Suprapubic skin (tissue), 4 donors: ENCODE results near the gene SLC25A39. TPM values are rescaled to one million over a fixed set of nuclear protein-coding genes. Genes with fewer than 3 reads are reported as not detected.

Source experiments
- DNase-seq, 2 donors: peaks; one replicate each; pipeline ENCODE4 v3.0.0-alpha.2; 2019; ENCODE audit warnings: low spot score in 2 of 2
- H3K27ac ChIP-seq: fragments of 200-600 bp; sonication (generic); one replicate; pipeline ENCODE4 v1.5.1; 2019
- H3K27me3 ChIP-seq: fragments of 200-600 bp; sonication (generic); one replicate; pipeline ENCODE4 v1.5.1; 2019
- H3K36me3 ChIP-seq: fragments of 200-600 bp; sonication (generic); one replicate; pipeline ENCODE4 v1.5.1; 2019
- H3K4me1 ChIP-seq: fragments of 200-600 bp; sonication (generic); one replicate; pipeline ENCODE4 v1.5.1; 2019
- H3K4me3 ChIP-seq: fragments of 200-600 bp; sonication (generic); one replicate; pipeline ENCODE4 v1.5.1; 2019; ENCODE audit warnings: mild to moderate bottlenecking
- H3K9me3 ChIP-seq: fragments of 200-600 bp; sonication (generic); one replicate; pipeline ENCODE4 v1.5.1; 2019
- EP300 ChIP-seq: sonication (generic); formaldehyde crosslinking; IDR thresholded peaks from one replicate; pipeline ENCODE4 v1.6.1; 2017; ENCODE audit warnings: antibody characterized with exemption
- POLR2A ChIP-seq, 2 donors: fragments of 450-650 bp; IDR thresholded peaks; one replicate each; pipeline ENCODE4 v1.6.1; 2017; ENCODE audit warnings: antibody characterized with exemption in 2 of 2, mild to moderate bottlenecking in 2 of 2, moderate library complexity in 2 of 2
- POLR2AphosphoS5 ChIP-seq, 3 donors: sonication (generic); formaldehyde crosslinking; IDR thresholded peaks; one replicate each; pipeline ENCODE4 v1.6.1; 2017; ENCODE audit warnings: antibody characterized with exemption in 3 of 3
- WGBS: methylation state at CpG from one replicate; pipeline ENCODE4 v1.1.5; 2018; 5-methylcytosine and 5-hydroxymethylcytosine counted together
- total RNA-seq, 4 donors: library from RNA; depleted of rRNA; stranded (reverse); fragments of >200 nt; gene quantifications; one replicate each; pipeline ENCODE4 v1.1.0, GENCODE V29; 2016
- TF ChIP-seq, protein P1 (sequence below), 2 donors: fragments of 200-600 bp in 1 of 2; fragments of 450-650 bp in 1 of 2; sonication (generic) in 1 of 2; IDR thresholded peaks; one replicate each; pipeline ENCODE4 v1.5.1; 2016 to 2019; ENCODE audit warnings: antibody characterized with exemption in 2 of 2, mild to moderate bottlenecking in 1 of 2, moderate library complexity in 1 of 2

SLC25A39 gene
- total RNA-seq, 4 donors from 2014 or later, result 94.9 to 132 (median 111) TPM

GRCh38 chr17:44293509-44294226 lies 31.0 kb downstream of the SLC25A39 start:
- no peak overlapping the region for H3K27ac ChIP-seq
- H3K4me1 ChIP-seq, result no peaks in the 10 kb centered on the region
- H3K9me3 ChIP-seq, result no peaks in the 10 kb centered on the region
- H3K4me3 ChIP-seq, result no peak overlapping the region
- WGBS, result 91% methylated on average over 9 of the region's 9 CpGs
- TF ChIP-seq, protein P1, sequence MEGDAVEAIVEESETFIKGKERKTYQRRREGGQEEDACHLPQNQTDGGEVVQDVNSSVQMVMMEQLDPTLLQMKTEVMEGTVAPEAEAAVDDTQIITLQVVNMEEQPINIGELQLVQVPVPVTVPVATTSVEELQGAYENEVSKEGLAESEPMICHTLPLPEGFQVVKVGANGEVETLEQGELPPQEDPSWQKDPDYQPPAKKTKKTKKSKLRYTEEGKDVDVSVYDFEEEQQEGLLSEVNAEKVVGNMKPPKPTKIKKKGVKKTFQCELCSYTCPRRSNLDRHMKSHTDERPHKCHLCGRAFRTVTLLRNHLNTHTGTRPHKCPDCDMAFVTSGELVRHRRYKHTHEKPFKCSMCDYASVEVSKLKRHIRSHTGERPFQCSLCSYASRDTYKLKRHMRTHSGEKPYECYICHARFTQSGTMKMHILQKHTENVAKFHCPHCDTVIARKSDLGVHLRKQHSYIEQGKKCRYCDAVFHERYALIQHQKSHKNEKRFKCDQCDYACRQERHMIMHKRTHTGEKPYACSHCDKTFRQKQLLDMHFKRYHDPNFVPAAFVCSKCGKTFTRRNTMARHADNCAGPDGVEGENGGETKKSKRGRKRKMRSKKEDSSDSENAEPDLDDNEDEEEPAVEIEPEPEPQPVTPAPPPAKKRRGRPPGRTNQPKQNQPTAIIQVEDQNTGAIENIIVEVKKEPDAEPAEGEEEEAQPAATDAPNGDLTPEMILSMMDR (IDR thresholded peaks at IDR 0.05), result no peak
- TF ChIP-seq POLR2AphosphoS5 (IDR thresholded peaks at IDR 0.05) (no peak), EP300 (no peak), POLR2A (IDR thresholded peaks at IDR 0.05) (no peak)
- no peaks in the 10 kb centered on the region for H3K27me3 ChIP-seq
- DNase-seq, result no peak
- no peaks in the 10 kb centered on the region for H3K36me3 ChIP-seq

GRCh38 chr17:44287651-44288050 lies 37.0 kb downstream of the SLC25A39 start:
- Histone ChIP-seq H3K4me3 (no peak overlapping the region), H3K27ac (no peak overlapping the region), H3K27me3 (no peaks in the 10 kb centered on the region), H3K9me3 (no peaks in the 10 kb centered on the region), H3K4me1 (no peaks in the 10 kb centered on the region), H3K36me3 (no peaks in the 10 kb centered on the region)
- WGBS, result 75% methylated on average over 8 of the region's 8 CpGs
- TF ChIP-seq POLR2AphosphoS5 (IDR thresholded peaks at IDR 0.05) (no peak), POLR2A (IDR thresholded peaks at IDR 0.05) (no peak)
- TF ChIP-seq, protein P1 (IDR thresholded peaks at IDR 0.05), result no peak
- no peak for DNase-seq

- TF ChIP-seq, protein P1 (IDR thresholded peaks at IDR 0.05), result no peak
- TF ChIP-seq POLR2AphosphoS5 (IDR thresholded peaks at IDR 0.05) (no peak), POLR2A (IDR thresholded peaks at IDR 0.05) (no peak), EP300 (no peak)
- Histone ChIP-seq H3K4me3 (no peak overlapping the region), H3K9me3 (no peaks in the 10 kb centered on the region), H3K27ac (no peak overlapping the region), H3K36me3 (no peaks in the 10 kb centered on the region), H3K27me3 (no peaks in the 10 kb centered on the region), H3K4me1 (peaks cover 11% of the 10 kb centered on the region)
- 81% methylated on average over 4 of the region's 4 CpGs for WGBS
- DNase-seq, result no peak
These were observed 40.6 kb downstream of the SLC25A39 start for GRCh38 chr17:44284024-44284400.

- no peaks in the 10 kb centered on the region for H3K9me3 ChIP-seq
- H3K27ac ChIP-seq, result no peak overlapping the region
- no peaks in the 10 kb centered on the region for H3K36me3 ChIP-seq
- DNase-seq, result no peak
- WGBS, result 95% methylated on average over 6 of the region's 8 CpGs
- H3K4me3 ChIP-seq, result no peak overlapping the region
- H3K27me3 ChIP-seq, result no peaks in the 10 kb centered on the region
- TF ChIP-seq, protein P1 (IDR thresholded peaks at IDR 0.05), result no peak
- TF ChIP-seq POLR2AphosphoS5 (IDR thresholded peaks at IDR 0.05) (no peak), EP300 (no peak), POLR2A (IDR thresholded peaks at IDR 0.05) (no peak)
- peaks cover 11% of the 10 kb centered on the region for H3K4me1 ChIP-seq
These were observed 41.1 kb downstream of the SLC25A39 start for GRCh38 chr17:44283344-44284023.

DNA sequence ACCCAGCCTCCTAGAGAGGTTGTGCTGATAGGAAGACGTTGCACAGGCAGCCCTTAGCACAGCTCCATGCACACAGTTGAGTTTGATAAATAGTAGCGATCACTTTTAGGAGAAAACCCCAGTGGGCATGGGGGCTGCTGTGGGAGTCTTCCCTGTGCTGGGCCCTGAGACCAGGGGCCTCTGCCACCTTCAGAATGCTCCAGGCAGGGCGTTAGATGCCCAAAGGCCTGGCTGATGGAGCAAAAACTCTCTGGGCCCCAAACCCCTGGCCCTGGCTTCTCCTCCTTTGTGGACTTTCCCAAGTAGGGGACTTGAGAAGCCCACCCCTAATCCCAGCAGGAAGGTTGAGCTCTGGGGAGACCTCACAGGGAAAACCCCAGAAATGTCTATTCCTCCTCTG lies 42.4 kb downstream of the SLC25A39 start:
- Histone ChIP-seq H3K36me3 (no peaks in the 10 kb centered on the region), H3K4me3 (no peak overlapping the region), H3K27me3 (no peaks in the 10 kb centered on the region), H3K4me1 (peaks cover 11% of the 10 kb centered on the region), H3K27ac (no peak overlapping the region), H3K9me3 (no peaks in the 10 kb centered on the region)
- DNase-seq, result no peak
- TF ChIP-seq, protein P1 (IDR thresholded peaks at IDR 0.05), result no peak
- TF ChIP-seq POLR2AphosphoS5 (IDR thresholded peaks at IDR 0.05), result no peak
- TF ChIP-seq POLR2A (IDR thresholded peaks at IDR 0.05), result no peak
- no peak for TF ChIP-seq EP300
- WGBS, result 86% methylated on average over 3 of the region's 3 CpGs
